ENCODE results near the gene SLC9B2. TPM values are rescaled to one million over a fixed set of nuclear protein-coding genes. Genes with fewer than 3 reads are reported as not detected.

SLC9B2 gene
- total and polyA plus RNA-seq, 7 donors: 2.7 to 8.6 (median 4.2) TPM

- Histone ChIP-seq H3K36me3 (ENCODE audit: insufficient read depth in 1 of 2, low read depth in 1 of 2) (no peaks in the 10 kb centered on the region), H3K4me1 (no peaks in the 10 kb centered on the region), H3K27ac (no peak overlapping the region), H3K9me3 (no peaks in the 10 kb centered on the region), H3K4me3 (no peak overlapping the region), H3K27me3 (ENCODE audit: insufficient read depth in 3 of 3, low read length in 2 of 3) (no peaks in the 10 kb centered on the region)
- intact Hi-C loops (cut with DNase I): no loop called here
- ATAC-seq (no peak), DNase-seq (no peak)
- 96 to 97% (median 97%) methylated on average over 2 of the region's 2 CpGs for WGBS, 3 donors
- TF ChIP-seq CTCF (IDR thresholded peaks at IDR 0.05): no peak
Observed at GRCh38 chr4:102981005-102981404, 95.6 kb downstream of the SLC9B2 start.

Other genes starting within 250 kb of the SLC9B2 start
- 100 to 1,000 TPM; 221 to 367 (median 346) TPM for gene UBE2D3, start 249.2 kb downstream of the SLC9B2 start, total RNA-seq
- 100 to 1,000 TPM; 239 to 629 (median 498) TPM for gene UBE2D3, start 249.2 kb downstream of the SLC9B2 start, polyA plus RNA-seq
- gene CISD2, start 207.8 kb downstream of the SLC9B2 start, total RNA-seq: 10 to 100 TPM in 2 of 4 donors, 1 to 10 TPM in 2; 6.2 to 13.0 (median 9.1) TPM
- gene CISD2, start 207.8 kb downstream of the SLC9B2 start, polyA plus RNA-seq: 10 to 100 TPM; 11.4 to 19.3 (median 15.7) TPM
- 1 to 10 TPM in 1 of 4 donors, not detected in 3; 1.6 TPM for gene SLC9B1, start 57.1 kb downstream of the SLC9B2 start, total RNA-seq
- gene SLC9B1, start 57.1 kb downstream of the SLC9B2 start, polyA plus RNA-seq: 1 to 10 TPM in 1 of 3 donors, under 1 TPM in 2; 0.06 to 1.4 (median 0.37) TPM
- gene BDH2, start 23.1 kb upstream of the SLC9B2 start, total RNA-seq: 10 to 100 TPM; 11.6 to 16.5 (median 14.3) TPM
- gene BDH2, start 23.1 kb upstream of the SLC9B2 start, polyA plus RNA-seq: 10 to 100 TPM; 11.2 to 18.1 (median 17.4) TPM
- under 1 TPM; 0.24 to 0.60 (median 0.33) TPM for gene CENPE, start 121.6 kb upstream of the SLC9B2 start, total RNA-seq
- under 1 TPM; 0.07 to 0.25 (median 0.07) TPM for gene CENPE, start 121.6 kb upstream of the SLC9B2 start, polyA plus RNA-seq

Data from psoas muscle (tissue), 8 donors.